HepG2 (cell line): ENCODE results near the gene NDUFS6. TPM values are rescaled to one million over a fixed set of nuclear protein-coding genes. Genes with fewer than 3 reads are reported as not detected.

Experiments
- ATAC-seq: fragments of 200-7000 bp; cut with Tn5 transposase; 3 replicates; pipeline ENCODE4 v1.9.1; 2020; ENCODE audit warnings: mild to moderate bottlenecking, moderate library complexity
- BruUV-seq: library from RNA; stranded (reverse); fragments of 400-500 nt; replicated peaks from 2 replicates; lab custom pipeline; 2021; lab: Mats Ljungman, UMichigan
- CTCF ChIA-PET: fragments of 300-600 bp; formaldehyde crosslinking; extraction: SDS; loops from one replicate; lab custom pipeline; 2021; ENCODE audit warnings: low total read pairs, inconsistent platforms, low intra/inter-chr PET ratio; lab: Yijun Ruan, JAX
- POLR2A ChIA-PET: fragments of 350-600 bp; sonication (Branson Sonifier 250); formaldehyde crosslinking; loops from one replicate; lab custom pipeline; 2020; ENCODE audit warnings: antibody characterized with exemption, inconsistent platforms; lab: Yijun Ruan, JAX
- DNase-seq: peaks from one replicate; pipeline ENCODE4 v3.0.0-alpha.2; 2015; ENCODE audit warnings: low spot score
- FAIRE-seq: peaks from 3 replicates; lab custom pipeline; 2011; peaks lifted over from hg19 to GRCh38; lab: Jason Lieb, UNC
- H2AFZ ChIP-seq: one replicate; pipeline ENCODE4 v1.6.1; 2011; ENCODE audit warnings: low read length, inconsistent platforms
- H3K27ac ChIP-seq: fragments of 300-600 bp; 3 replicates; pipeline ENCODE4 v1.8.0; 2011; ENCODE audit warnings: mixed run types, mild to moderate bottlenecking, mixed read lengths, low read length, inconsistent platforms; ENCODE audit not compliant: insufficient read depth; ENCODE audit errors: extremely low read length
- H3K27me3 ChIP-seq, 2 experiments: fragments of 200-600 bp in 1 of 2; 2 replicates in 1 of 2; 3 replicates in 1 of 2; pipeline versions ENCODE4 v1.6.0 to v1.8.0; 2011; ENCODE audit warnings: low read length in 2 of 2, mild to moderate bottlenecking in 2 of 2, moderate library complexity in 2 of 2, inconsistent platforms in 1 of 2; ENCODE audit not compliant: insufficient read depth in 2 of 2, control insufficient read depth in 1 of 2
- H3K36me3 ChIP-seq, 2 experiments: fragments of 200-600 bp in 1 of 2; replicated peaks in 1 of 2; 2 replicates in 1 of 2; 3 replicates in 1 of 2; pipeline versions ENCODE4 v1.5.1 to v1.8.0; 2011; ENCODE audit warnings: low read length in 2 of 2, inconsistent platforms in 1 of 2; ENCODE audit not compliant: insufficient read depth in 2 of 2, control insufficient read depth in 1 of 2
- H3K4me1 ChIP-seq: 2 replicates; pipeline ENCODE4 v1.5.1; 2012; ENCODE audit warnings: low read length, inconsistent platforms; ENCODE audit not compliant: insufficient read depth
- H3K4me2 ChIP-seq: 2 replicates; pipeline ENCODE4 v1.6.0; 2011; ENCODE audit warnings: low read depth, low read length, inconsistent platforms
- H3K4me3 ChIP-seq, 3 experiments: fragments of 200-600 bp in 1 of 3; sonication (generic), shearing (Covaris generic) in 1 of 3; replicated peaks in 1 of 3; 2 replicates each; pipeline ENCODE4 v1.5.1; 2011 to 2016; ENCODE audit warnings: low read length in 3 of 3, inconsistent platforms in 2 of 3, low read depth in 2 of 3, mild to moderate bottlenecking in 2 of 3, control low read depth in 1 of 3, mixed read lengths in 1 of 3; ENCODE audit not compliant: insufficient read depth in 1 of 3
- H3K79me2 ChIP-seq: one replicate; pipeline ENCODE4 v1.6.1; 2011; ENCODE audit warnings: low read length, inconsistent platforms; ENCODE audit not compliant: insufficient read depth
- H3K9ac ChIP-seq: 2 replicates; pipeline ENCODE4 v1.6.0; 2011; ENCODE audit warnings: mild to moderate bottlenecking, low read depth, low read length, inconsistent platforms; ENCODE audit not compliant: insufficient read depth
- H3K9me3 ChIP-seq: 2 replicates; pipeline ENCODE4 v1.5.1; 2012; ENCODE audit warnings: mild to moderate bottlenecking, low read length
- H4K20me1 ChIP-seq: 2 replicates; pipeline ENCODE4 v1.6.0; 2011; ENCODE audit warnings: inconsistent platforms, mild to moderate bottlenecking, low read length, moderate library complexity; ENCODE audit not compliant: insufficient read depth
- CHD2 ChIP-seq: IDR thresholded peaks from 2 replicates; pipeline ENCODE4 v1.6.1; 2011; ENCODE audit warnings: low read depth, low read length, improper control_type of control experiment
- EHMT2 ChIP-seq: fragments of 200-600 bp; sonication (generic); IDR thresholded peaks from 2 replicates; pipeline ENCODE4 v1.7.0; 2017; ENCODE audit warnings: antibody characterized with exemption, low read depth, low read length, borderline replicate concordance
- KLF16 ChIP-seq, 2 experiments: sonication (generic) in 1 of 2; formaldehyde crosslinking in 1 of 2; IDR thresholded peaks; 2 replicates each; pipeline versions ENCODE4 v1.6.1 to v1.8.0; 2016 to 2023; ENCODE audit warnings: missing genetic modification reagents in 2 of 2, missing compliant biosample characterization in 1 of 2
- MTF2 ChIP-seq: sonication (generic); formaldehyde crosslinking; IDR thresholded peaks from 2 replicates; pipeline ENCODE4 v1.5.0; 2020; ENCODE audit warnings: missing genetic modification reagents, borderline replicate concordance
- NCOR1 ChIP-seq: fragments of 200-600 bp; sonication (generic); IDR thresholded peaks from 2 replicates; pipeline ENCODE4 v1.7.0; 2017; ENCODE audit warnings: antibody characterized with exemption, low read length, borderline replicate concordance
- NFKB2 ChIP-seq: sonication (generic); formaldehyde crosslinking; IDR thresholded peaks from 2 replicates; pipeline ENCODE4 v1.4.0; 2020; ENCODE audit warnings: missing genetic modification reagents, borderline replicate concordance
- PTBP1 ChIP-seq: fragments of 200-400 bp; formaldehyde crosslinking; IDR thresholded peaks from 2 replicates; pipeline ENCODE4 v1.6.1; 2018; ENCODE audit warnings: low read length, low read depth; ENCODE audit not compliant: poor library complexity, severe bottlenecking
- RXRA ChIP-seq: sonication (generic); formaldehyde crosslinking; IDR thresholded peaks from 2 replicates; pipeline ENCODE4 v1.5.1; 2020; ENCODE audit warnings: missing genetic modification reagents
- SETDB1 ChIP-seq: sonication (generic); formaldehyde crosslinking; IDR thresholded peaks from 2 replicates; pipeline ENCODE4 v1.5.1; 2020; ENCODE audit warnings: missing genetic modification reagents, mild to moderate bottlenecking, borderline replicate concordance
- SNAPC5 ChIP-seq: sonication (generic); formaldehyde crosslinking; IDR thresholded peaks from 2 replicates; pipeline ENCODE4 v1.8.1; 2023; ENCODE audit warnings: mild to moderate bottlenecking, missing genetic modification reagents, borderline replicate concordance
- SP5 ChIP-seq: IDR thresholded peaks from 2 replicates; pipeline ENCODE4 v1.6.1; 2016; ENCODE audit warnings: low read depth, borderline replicate concordance
- ZNF253 ChIP-seq: sonication (generic); formaldehyde crosslinking; IDR thresholded peaks from 2 replicates; pipeline ENCODE4 v1.8.0; 2022; ENCODE audit warnings: mild to moderate bottlenecking, missing genetic modification reagents, borderline replicate concordance
- ZNF274 ChIP-seq: sonication (generic); formaldehyde crosslinking; IDR thresholded peaks from 2 replicates; pipeline ENCODE4 v1.5.1; 2020; ENCODE audit warnings: mild to moderate bottlenecking, missing genetic modification reagents
- ZNF432 ChIP-seq: sonication (generic); formaldehyde crosslinking; IDR thresholded peaks from 2 replicates; pipeline ENCODE4 v1.5.0; 2020; ENCODE audit warnings: missing genetic modification reagents, mild to moderate bottlenecking, borderline replicate concordance
- ZNF562 ChIP-seq: sonication (generic); formaldehyde crosslinking; IDR thresholded peaks from 2 replicates; pipeline ENCODE4 v1.8.0; 2022; ENCODE audit warnings: missing genetic modification reagents, borderline replicate concordance
- ZNF589 ChIP-seq: sonication (generic); formaldehyde crosslinking; conservative IDR thresholded peaks from 2 replicates; pipeline ENCODE4 v1.8.0; 2022; ENCODE audit warnings: mild to moderate bottlenecking, moderate library complexity, missing genetic modification reagents
- ZNF720 ChIP-seq: sonication (generic); formaldehyde crosslinking; IDR thresholded peaks from 2 replicates; pipeline ENCODE4 v1.4.0; 2020; ENCODE audit warnings: missing genetic modification reagents
- ZSCAN25 ChIP-seq: sonication (generic); formaldehyde crosslinking; IDR thresholded peaks from 2 replicates; pipeline ENCODE4 v1.8.0; 2022; ENCODE audit warnings: mild to moderate bottlenecking, missing genetic modification reagents
- WGBS: methylation state at CpG from one replicate; pipeline ENCODE4 v1.1.6; 2017; ENCODE audit warnings: low lambda C conversion rate; 5-methylcytosine and 5-hydroxymethylcytosine counted together
- in situ Hi-C: cut with HindIII; loops from 2 replicates; pipeline ENCODE4 v1.10.0; 2017; ENCODE audit warnings: low pct_unique_long_range_greater_than_20kb; ENCODE audit not compliant: extremely low pct_ligation_motif_present
- intact Hi-C: fragments of 100-400 bp; cut with micrococcal nuclease; formaldehyde crosslinking; loops from one replicate; pipeline ENCODE4 v1.10.0; 2022; ENCODE audit not compliant: unreplicated experiment
- polyA plus RNA-seq, 8 experiments: library from polyadenylated mRNA; depleted of rRNA in 3 of 8; stranded (reverse) in 7 of 8; unstranded in 1 of 8; fragments of >200 nt; fragmentation: Illumina TruSeq in 4 of 8; extraction: Trizol in 4 of 8; gene quantifications; 2 replicates each; pipeline versions ENCODE4 v1.2.1 to v1.2.3, GENCODE V29; 2011 to 2016; ENCODE audit warnings: low read depth in 4 of 8, missing spikeins in 1 of 8, mixed read lengths in 1 of 8; ENCODE audit not compliant: insufficient read depth in 1 of 8
- total RNA-seq, 5 experiments: library from RNA; depleted of rRNA; stranded (reverse); fragments of >200 nt; fragmentation: Illumina TruSeq; extraction: Trizol; gene quantifications; 2 replicates each; pipeline ENCODE4 v1.2.3, GENCODE V29; 2016; ENCODE audit warnings: low read depth in 1 of 5
- TF ChIP-seq, protein P1 (sequence below): sonication (generic); formaldehyde crosslinking; IDR thresholded peaks from 2 replicates; pipeline ENCODE4 v1.8.0; 2022; ENCODE audit warnings: mild to moderate bottlenecking, missing genetic modification reagents

NDUFS6 gene
- total and polyA plus RNA-seq, 2 of the 13 experiments (the other 11 are each of a cell fraction or from before 2014, with no cell fraction given): 23.7 to 50.4 TPM

GRCh38 chr5:1781107-1781506, 20.1 kb upstream of the NDUFS6 start:
- Histone ChIP-seq H3K9ac (no peak overlapping the region), H3K27me3 (peaks cover 25 to 79% of the 10 kb centered on the region in 2 experiments; a peak in 4 of 5 replicates), H3K36me3 (no peaks in the 10 kb centered on the region), H3K4me3 (no peak overlapping the region), H3K4me2 (no peak overlapping the region), H3K9me3 (no peaks in the 10 kb centered on the region), H3K4me1 (no peaks in the 10 kb centered on the region), H3K27ac (no peak overlapping the region), H3K79me2 (no peaks in the 10 kb centered on the region), H4K20me1 (no peaks in the 10 kb centered on the region), H2AFZ (no peak overlapping the region)
- FAIRE-seq: no peak
- no peak for DNase-seq
- BruUV-seq: no TSS peak
- 48% methylated on average over 6 of the region's 6 CpGs for WGBS
- in situ Hi-C loops: no loop called here
- POLR2A ChIA-PET: no interaction called here
- intact Hi-C loops: no loop called here
- CTCF ChIA-PET: no interaction called here
- no peak for TF ChIP-seq ZNF720 (CRISPR knock-in tag)
- no peak for TF ChIP-seq SNAPC5
- TF ChIP-seq SETDB1: no peak
- TF ChIP-seq ZNF274 (CRISPR knock-in tag): no peak
- no peak for TF ChIP-seq ZNF589 (CRISPR knock-in tag)
- TF ChIP-seq PTBP1: no peak
- ATAC-seq: no peak

DNA sequence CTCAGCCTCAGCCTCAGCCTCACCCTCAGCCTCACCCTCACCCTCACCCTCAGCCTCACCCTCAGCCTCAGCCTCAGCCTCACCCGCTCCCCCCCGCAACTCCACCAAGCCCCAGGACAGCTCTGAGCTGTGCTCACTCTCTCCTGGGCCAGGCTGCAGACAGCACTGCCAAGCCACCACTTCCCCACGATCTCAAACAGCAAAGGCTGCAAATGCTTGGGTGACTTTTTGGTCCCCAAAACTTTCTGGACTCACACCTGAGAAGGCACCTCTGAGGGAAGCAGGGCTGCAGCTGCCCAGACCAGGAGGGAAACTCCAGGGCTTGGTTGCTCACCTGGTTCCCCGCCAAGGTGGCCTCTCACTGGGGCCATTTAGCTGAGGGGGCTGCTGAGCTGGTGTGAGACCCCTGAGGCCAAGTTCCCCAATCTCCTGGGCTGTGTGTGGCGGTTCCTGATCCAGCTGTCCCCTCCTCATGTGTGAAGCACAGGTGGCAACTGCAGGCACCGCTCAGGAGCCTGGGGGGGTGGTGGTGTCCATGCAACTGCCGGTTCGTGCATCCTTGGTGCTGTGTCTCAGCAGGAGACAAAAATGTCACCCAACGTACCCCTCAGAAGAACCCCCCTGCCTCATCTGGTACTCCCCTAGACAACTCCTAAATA, 19.4 kb upstream of the NDUFS6 start:
- Histone ChIP-seq H2AFZ (no peak overlapping the region), H3K4me1 (no peaks in the 10 kb centered on the region), H3K4me2 (no peak overlapping the region), H3K9ac (no peak overlapping the region), H3K9me3 (no peaks in the 10 kb centered on the region), H4K20me1 (no peaks in the 10 kb centered on the region), H3K27ac (no peak overlapping the region), H3K79me2 (no peaks in the 10 kb centered on the region), H3K4me3 (no peak overlapping the region), H3K36me3 (no peaks in the 10 kb centered on the region), H3K27me3 (peaks cover 25 to 82% of the 10 kb centered on the region in 2 experiments; a peak in 4 of 5 replicates)
- ChIA-PET CTCF (no interaction called here), POLR2A (no interaction called here)
- DNase-seq: no peak
- no peak for ATAC-seq
- WGBS: 45% methylated on average over 3 of the region's 9 CpGs
- no peak for FAIRE-seq
- no TSS peak for BruUV-seq
- in situ Hi-C loops (no loop called here), intact Hi-C loops (no loop called here)
- TF ChIP-seq EHMT2 (no peak), MTF2 (CRISPR knock-in tag) (no peak), ZNF253 (CRISPR knock-in tag) (no peak), ZSCAN25 (CRISPR knock-in tag) (no peak), RXRA (CRISPR knock-in tag) (no peak), SP5 (no peak), KLF16 (CRISPR knock-in tag; IDR thresholded peaks at IDR 0.05) (no peak), NFKB2 (CRISPR knock-in tag) (no peak), CHD2 (no peak), ZNF432 (no peak), ZNF562 (CRISPR knock-in tag) (no peak), NCOR1 (no peak)
- TF ChIP-seq, protein P1, sequence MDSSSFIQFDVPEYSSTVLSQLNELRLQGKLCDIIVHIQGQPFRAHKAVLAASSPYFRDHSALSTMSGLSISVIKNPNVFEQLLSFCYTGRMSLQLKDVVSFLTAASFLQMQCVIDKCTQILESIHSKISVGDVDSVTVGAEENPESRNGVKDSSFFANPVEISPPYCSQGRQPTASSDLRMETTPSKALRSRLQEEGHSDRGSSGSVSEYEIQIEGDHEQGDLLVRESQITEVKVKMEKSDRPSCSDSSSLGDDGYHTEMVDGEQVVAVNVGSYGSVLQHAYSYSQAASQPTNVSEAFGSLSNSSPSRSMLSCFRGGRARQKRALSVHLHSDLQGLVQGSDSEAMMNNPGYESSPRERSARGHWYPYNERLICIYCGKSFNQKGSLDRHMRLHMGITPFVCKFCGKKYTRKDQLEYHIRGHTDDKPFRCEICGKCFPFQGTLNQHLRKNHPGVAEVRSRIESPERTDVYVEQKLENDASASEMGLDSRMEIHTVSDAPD (CRISPR knock-in tag): no peak
